ENCODE measurements around the gene SORBS1. TPM values are rescaled to one million over a fixed set of nuclear protein-coding genes. Genes with fewer than 3 reads are reported as not detected.

The SORBS1 gene
- total and polyA plus RNA-seq, 2 experiments from 2014 or later = 0.65 to 1.2 TPM

DNA sequence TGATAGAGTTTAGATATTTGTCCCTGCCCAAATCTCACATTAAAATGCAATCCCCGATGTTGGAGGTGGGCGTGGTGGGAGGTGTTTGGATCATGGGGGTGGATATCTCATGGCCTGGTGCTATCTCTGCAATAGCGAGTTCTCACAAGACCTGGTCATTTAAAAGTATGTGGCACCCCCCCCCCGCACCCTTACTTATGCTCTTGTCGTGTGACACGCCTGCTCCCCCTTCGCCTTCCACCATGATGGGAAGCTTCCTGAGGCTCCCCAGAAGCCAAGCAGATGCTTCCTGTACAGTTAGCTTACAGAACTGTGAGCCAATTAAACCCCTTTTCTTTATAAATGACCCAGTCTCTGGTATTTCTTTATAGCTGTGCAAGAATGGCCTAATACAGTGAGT lies 118.8 kb downstream of the SORBS1 start:
- H3K27me3 ChIP-seq (replicated peaks; ENCODE audit: insufficient read depth) = no peaks in the 10 kb centered on the region
- H3K4me1 ChIP-seq (ENCODE audit: insufficient read depth) = peaks cover 16% of the 10 kb centered on the region
- DNase-seq = no peak
- H3K9me2 ChIP-seq (ENCODE audit: insufficient read depth) = no peaks in the 10 kb centered on the region
- no peak overlapping the region for H3K27ac ChIP-seq
- H2AFZ ChIP-seq = no peak overlapping the region
- H3K9ac ChIP-seq = no peak overlapping the region
- in situ Hi-C loops (cut with MboI) = no loop called here
- no peak for TF ChIP-seq EZH2phosphoT487 (IDR thresholded peaks at IDR 0.05; ENCODE audit: insufficient read depth, low read depth)
- no peak for TF ChIP-seq EZH2 (IDR thresholded peaks at IDR 0.05; ENCODE audit: insufficient read depth, poor library complexity, severe bottlenecking)
- H3K79me2 ChIP-seq (ENCODE audit: insufficient read depth) = no peaks in the 10 kb centered on the region
- H4K20me1 ChIP-seq (ENCODE audit: insufficient read depth) = no peaks in the 10 kb centered on the region
- no peaks in the 10 kb centered on the region for H3K36me3 ChIP-seq (ENCODE audit: low read depth)
- H3K4me3 ChIP-seq = no peak overlapping the region
- no peak overlapping the region for H3K4me2 ChIP-seq (ENCODE audit: unreplicated experiment)
- H3K9me3 ChIP-seq (ENCODE audit: low read depth) = no peaks in the 10 kb centered on the region
- 82 to 93% methylated on average over 6 to 7 of the region's 7 CpGs for WGBS, 2 experiments (ENCODE audit: low coverage in 1 of 2, low lambda C conversion rate in 2 of 2, missing lambda C conversion rate in 2 of 2)
- H3F3A ChIP-seq (ENCODE audit: insufficient read depth) = peaks cover 8% of the 10 kb centered on the region

GRCh38 chr10:95441547-95441923 lies 119.6 kb downstream of the SORBS1 start:
- no peaks in the 10 kb centered on the region for H3K9me2 ChIP-seq (ENCODE audit: insufficient read depth)

DNA sequence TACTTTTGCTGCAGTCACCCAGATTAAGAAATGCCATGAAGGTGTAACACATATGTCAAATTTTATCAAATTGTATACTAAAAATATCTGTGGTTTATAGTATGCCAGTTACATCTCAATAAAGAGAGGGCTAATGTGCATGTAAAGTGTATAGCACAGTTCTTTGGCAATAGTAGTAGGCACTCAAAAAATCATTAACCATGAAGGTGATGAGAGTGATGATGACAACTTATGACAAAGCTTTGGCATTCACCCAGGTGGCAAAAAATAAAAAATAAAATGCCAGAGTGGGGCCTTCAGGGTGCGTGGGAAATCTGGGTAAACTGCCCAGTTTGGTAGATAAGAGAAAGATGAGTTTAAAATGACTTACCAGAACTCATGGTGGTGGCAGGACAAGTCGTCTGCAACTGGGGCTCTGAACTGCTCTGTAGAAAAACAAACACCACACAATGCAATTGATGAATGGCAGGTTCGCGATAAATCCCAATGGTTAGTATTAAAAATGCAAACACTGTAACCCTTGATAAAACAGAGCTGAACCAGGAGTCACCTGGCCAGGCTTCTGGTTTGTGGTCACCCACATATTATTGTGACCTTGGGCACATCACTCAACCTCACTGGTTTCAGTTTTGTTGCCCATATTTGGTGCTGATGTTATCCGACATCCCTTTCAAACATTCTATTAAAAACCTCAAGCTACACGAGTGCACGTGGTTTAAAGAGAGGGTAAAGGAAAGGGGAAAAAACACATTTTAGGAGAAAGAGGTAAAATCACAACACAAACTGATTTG lies 120.2 kb downstream of the SORBS1 start:
- Histone ChIP-seq H3K9ac (no peak overlapping the region), H2AFZ (no peak overlapping the region), H3K4me1 (ENCODE audit: insufficient read depth) (peaks cover 13% of the 10 kb centered on the region), H3K4me2 (ENCODE audit: unreplicated experiment) (no peak overlapping the region), H4K20me1 (ENCODE audit: insufficient read depth) (no peaks in the 10 kb centered on the region), H3K36me3 (ENCODE audit: low read depth) (no peaks in the 10 kb centered on the region), H3F3A (ENCODE audit: insufficient read depth) (peaks cover 8% of the 10 kb centered on the region), H3K27ac (no peak overlapping the region), H3K79me2 (ENCODE audit: insufficient read depth) (no peaks in the 10 kb centered on the region), H3K9me3 (ENCODE audit: low read depth) (no peaks in the 10 kb centered on the region), H3K9me2 (ENCODE audit: insufficient read depth) (no peaks in the 10 kb centered on the region), H3K27me3 (replicated peaks; ENCODE audit: insufficient read depth) (no peaks in the 10 kb centered on the region), H3K4me3 (no peak overlapping the region)
- DNase-seq = no peak
- in situ Hi-C loops (cut with MboI) = no loop called here
- no peak for TF ChIP-seq EZH2phosphoT487 (IDR thresholded peaks at IDR 0.05; ENCODE audit: insufficient read depth, low read depth)
- TF ChIP-seq EZH2 (IDR thresholded peaks at IDR 0.05; ENCODE audit: insufficient read depth, poor library complexity, severe bottlenecking) = no peak
- 82 to 87% methylated on average over 7 of the region's 7 CpGs for WGBS, 2 experiments (ENCODE audit: low coverage in 1 of 2, low lambda C conversion rate in 2 of 2, missing lambda C conversion rate in 2 of 2)

More at GRCh38 chr10:95441547-95441923, 119.6 kb downstream of the SORBS1 start:
- Histone ChIP-seq H3F3A (ENCODE audit: insufficient read depth) (peaks cover 8% of the 10 kb centered on the region), H3K4me3 (no peak overlapping the region), H4K20me1 (ENCODE audit: insufficient read depth) (no peaks in the 10 kb centered on the region), H3K27ac (no peak overlapping the region), H3K79me2 (ENCODE audit: insufficient read depth) (no peaks in the 10 kb centered on the region), H3K9ac (no peak overlapping the region), H3K9me3 (ENCODE audit: low read depth) (no peaks in the 10 kb centered on the region), H3K4me1 (ENCODE audit: insufficient read depth) (peaks cover 16% of the 10 kb centered on the region), H3K4me2 (ENCODE audit: unreplicated experiment) (no peak overlapping the region), H2AFZ (no peak overlapping the region), H3K36me3 (ENCODE audit: low read depth) (no peaks in the 10 kb centered on the region), H3K27me3 (replicated peaks; ENCODE audit: insufficient read depth) (no peaks in the 10 kb centered on the region)
- WGBS, 2 experiments (ENCODE audit: low coverage in 1 of 2, low lambda C conversion rate in 2 of 2, missing lambda C conversion rate in 2 of 2) = 77 to 88% methylated on average over 2 of the region's 2 CpGs
- TF ChIP-seq EZH2 (IDR thresholded peaks at IDR 0.05; ENCODE audit: insufficient read depth, poor library complexity, severe bottlenecking) = no peak
- TF ChIP-seq EZH2phosphoT487 (IDR thresholded peaks at IDR 0.05; ENCODE audit: insufficient read depth, low read depth) = no peak
- in situ Hi-C loops (cut with MboI) = no loop called here
- no peak for DNase-seq

DNA sequence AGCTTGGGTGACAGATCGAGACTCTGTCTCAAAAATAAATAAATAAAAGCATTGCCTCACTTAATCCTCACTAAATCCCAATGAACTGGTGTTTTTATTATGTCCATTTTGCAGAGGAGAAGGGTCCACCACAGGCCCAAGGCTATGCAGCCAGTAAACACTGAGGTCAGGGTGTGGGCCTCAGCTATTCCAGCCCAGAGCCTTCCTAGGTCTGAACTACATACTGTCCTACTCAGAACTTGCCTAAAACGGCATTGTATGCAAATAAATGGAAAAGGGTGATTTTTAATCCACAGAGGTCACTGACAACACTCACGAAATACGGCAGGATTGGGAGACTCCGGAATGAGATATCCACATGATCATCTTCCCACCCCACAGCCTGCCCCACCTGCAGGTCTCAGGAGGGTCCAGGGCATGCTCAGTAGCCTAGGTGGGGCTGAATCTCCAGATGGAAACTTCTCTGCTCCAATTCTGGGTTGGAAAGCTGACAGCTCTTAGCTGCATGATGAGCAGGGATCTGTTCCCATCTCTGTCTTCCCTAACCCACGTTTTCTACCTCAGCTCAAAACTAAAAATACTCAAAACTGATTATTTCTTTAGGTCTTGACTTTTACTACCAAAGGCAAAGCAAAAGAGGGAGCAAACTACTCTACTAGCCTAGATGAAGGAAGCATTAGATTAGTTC lies 121.0 kb downstream of the SORBS1 start:
- no peak overlapping the region for H3K27ac ChIP-seq
- H3K36me3 ChIP-seq (ENCODE audit: low read depth) = no peaks in the 10 kb centered on the region
- no peak for DNase-seq
- H3F3A ChIP-seq (ENCODE audit: insufficient read depth) = peaks cover 4% of the 10 kb centered on the region; the same call in 1 of the 2 replicates
- H4K20me1 ChIP-seq (ENCODE audit: insufficient read depth) = no peaks in the 10 kb centered on the region
- H3K27me3 ChIP-seq (replicated peaks; ENCODE audit: insufficient read depth) = no peaks in the 10 kb centered on the region
- no peak for TF ChIP-seq EZH2phosphoT487 (IDR thresholded peaks at IDR 0.05; ENCODE audit: insufficient read depth, low read depth)
- no peak for TF ChIP-seq EZH2 (IDR thresholded peaks at IDR 0.05; ENCODE audit: insufficient read depth, poor library complexity, severe bottlenecking)
- H3K9me3 ChIP-seq (ENCODE audit: low read depth) = no peaks in the 10 kb centered on the region
- no peaks in the 10 kb centered on the region for H3K9me2 ChIP-seq (ENCODE audit: insufficient read depth)
- in situ Hi-C loops (cut with MboI) = no loop called here
- no peaks in the 10 kb centered on the region for H3K79me2 ChIP-seq (ENCODE audit: insufficient read depth)
- WGBS, 2 experiments (ENCODE audit: low coverage in 1 of 2, low lambda C conversion rate in 2 of 2, missing lambda C conversion rate in 2 of 2) = 74 to 78% methylated on average over 6 of the region's 6 CpGs
- peaks cover 5% of the 10 kb centered on the region; the same call in 1 of the 2 replicates for H3K4me1 ChIP-seq (ENCODE audit: insufficient read depth)
- H2AFZ ChIP-seq = no peak overlapping the region
- H3K4me2 ChIP-seq (ENCODE audit: unreplicated experiment) = no peak overlapping the region
- no peak overlapping the region for H3K9ac ChIP-seq
- no peak overlapping the region for H3K4me3 ChIP-seq

Measured in GM23248 (cell line).